IMR-90 (cell line): ENCODE results near the gene COMMD1. TPM values are rescaled to one million over a fixed set of nuclear protein-coding genes. Genes with fewer than 3 reads are reported as not detected.

ENCODE experiments used
- ATAC-seq: fragments of 200-7000 bp; cut with Tn5 transposase; 2 replicates; pipeline ENCODE4 v1.9.1; 2020; ENCODE audit warnings: low read depth, mild to moderate bottlenecking, moderate library complexity
- BruUV-seq: library from RNA; stranded (reverse); fragments of 400-500 nt; replicated peaks from 2 replicates; lab custom pipeline; 2021; lab: Mats Ljungman, UMichigan
- CTCF ChIA-PET: fragments of 300-600 bp; formaldehyde crosslinking; extraction: SDS; loops from one replicate; lab custom pipeline; 2021; ENCODE audit warnings: antibody characterized with exemption; lab: Yijun Ruan, JAX
- POLR2A ChIA-PET: fragments of 300-600 bp; sonication (Branson Sonifier 250); formaldehyde crosslinking; loops from one replicate; lab custom pipeline; 2022; ENCODE audit warnings: antibody characterized with exemption; ENCODE audit not compliant: unreplicated experiment; lab: Charles Lee
- DNase-seq: peaks from one replicate; pipeline ENCODE4 v3.0.0; 2013
- H2AFZ ChIP-seq: replicated peaks from 2 replicates; pipeline ENCODE3; 2013; ENCODE audit warnings: low read length, mild to moderate bottlenecking; ENCODE audit not compliant: poor library complexity
- H2AK5ac ChIP-seq: 2 replicates; pipeline ENCODE4 v1.6.1; 2013; ENCODE audit warnings: low read depth, low read length, inconsistent platforms
- H2AK9ac ChIP-seq: replicated peaks from 2 replicates; pipeline ENCODE3; 2013; ENCODE audit warnings: mild to moderate bottlenecking, low read depth, low read length, moderate library complexity; ENCODE audit not compliant: poor library complexity
- H2BK120ac ChIP-seq: 2 replicates; pipeline ENCODE4 v1.6.1; 2013; ENCODE audit warnings: low read depth, low read length, inconsistent platforms
- H2BK15ac ChIP-seq: 3 replicates; pipeline ENCODE4 v1.6.1; 2013; ENCODE audit warnings: low read depth, low read length, inconsistent platforms
- H2BK20ac ChIP-seq: 2 replicates; pipeline ENCODE4 v1.6.1; 2013; ENCODE audit warnings: low read depth, mild to moderate bottlenecking, inconsistent platforms, low read length, moderate library complexity
- H2BK5ac ChIP-seq: 2 replicates; pipeline ENCODE4 v1.6.1; 2013; ENCODE audit warnings: mild to moderate bottlenecking, low read depth, low read length, inconsistent platforms; ENCODE audit not compliant: poor library complexity, severe bottlenecking
- H3K14ac ChIP-seq: replicated peaks from 2 replicates; pipeline ENCODE4 v1.6.1; 2013; ENCODE audit warnings: low read depth, low read length, inconsistent platforms
- H3K18ac ChIP-seq: 2 replicates; pipeline ENCODE4 v1.6.1; 2013; ENCODE audit warnings: low read depth, low read length, control low read depth
- H3K23ac ChIP-seq: 2 replicates; pipeline ENCODE4 v1.6.1; 2013; ENCODE audit warnings: low read depth, low read length, inconsistent platforms
- H3K27ac ChIP-seq: 2 replicates; pipeline ENCODE4 v1.5.1; 2013; ENCODE audit warnings: mild to moderate bottlenecking, control low read depth, low read length; ENCODE audit not compliant: insufficient read depth
- H3K27me3 ChIP-seq: 2 replicates; pipeline ENCODE4 v1.6.1; 2013; ENCODE audit warnings: low read length; ENCODE audit not compliant: control insufficient read depth, insufficient read depth
- H3K36me3 ChIP-seq: 2 replicates; pipeline ENCODE4 v1.6.1; 2013; ENCODE audit warnings: low read length, mixed read lengths; ENCODE audit not compliant: control insufficient read depth, insufficient read depth
- H3K4ac ChIP-seq: 2 replicates; pipeline ENCODE4 v1.6.1; 2013; ENCODE audit warnings: low read depth, low read length, inconsistent platforms
- H3K4me1 ChIP-seq: 2 replicates; pipeline ENCODE4 v1.6.1; 2013; ENCODE audit warnings: low read length, mixed read lengths; ENCODE audit not compliant: control insufficient read depth, insufficient read depth
- H3K4me2 ChIP-seq: 2 replicates; pipeline ENCODE4 v1.6.1; 2013; ENCODE audit warnings: low read depth, mild to moderate bottlenecking, control low read depth, low read length, moderate library complexity
- H3K4me3 ChIP-seq: 2 replicates; pipeline ENCODE4 v1.5.1; 2013; ENCODE audit warnings: low read depth, mild to moderate bottlenecking, control low read depth, low read length, moderate library complexity; ENCODE audit not compliant: insufficient read depth
- H3K56ac ChIP-seq: 2 replicates; pipeline ENCODE4 v1.6.1; 2013; ENCODE audit warnings: low read length, inconsistent platforms; ENCODE audit not compliant: insufficient read depth; ENCODE audit errors: extremely low read depth
- H3K79me1 ChIP-seq, 2 experiments: 2 replicates each; pipeline ENCODE4 v1.6.1; 2013; ENCODE audit warnings: low read length in 2 of 2, inconsistent platforms in 1 of 2, low read depth in 1 of 2
- H3K9ac ChIP-seq: 2 replicates; pipeline ENCODE4 v1.6.1; 2013; ENCODE audit warnings: low read depth, low read length, control low read depth
- H3K9me1 ChIP-seq: 2 replicates; pipeline ENCODE4 v1.6.1; 2013; ENCODE audit warnings: low read length, inconsistent platforms; ENCODE audit not compliant: insufficient read depth
- H3K9me3 ChIP-seq: 2 replicates; pipeline ENCODE4 v1.6.1; 2013; ENCODE audit warnings: low read length; ENCODE audit not compliant: control insufficient read depth, insufficient read depth
- H4K20me1 ChIP-seq: 2 replicates; pipeline ENCODE4 v1.6.1; 2013; ENCODE audit warnings: low read length, inconsistent platforms; ENCODE audit not compliant: insufficient read depth
- H4K5ac ChIP-seq: 2 replicates; pipeline ENCODE4 v1.6.1; 2013; ENCODE audit warnings: mild to moderate bottlenecking, low read depth, low read length, control low read depth
- H4K8ac ChIP-seq, 2 experiments: 2 replicates each; pipeline ENCODE4 v1.6.1; 2013; ENCODE audit warnings: low read depth in 2 of 2, low read length in 2 of 2, control low read depth in 1 of 2, inconsistent platforms in 1 of 2
- H4K91ac ChIP-seq: 2 replicates; pipeline ENCODE4 v1.6.1; 2013; ENCODE audit warnings: low read depth, low read length, inconsistent platforms; ENCODE audit not compliant: insufficient read depth
- BHLHE40 ChIP-seq: fragments of 150-350 bp; IDR thresholded peaks from 2 replicates; pipeline ENCODE4 v1.6.1; 2016; ENCODE audit warnings: mild to moderate bottlenecking, low read depth, low read length
- CHD1 ChIP-seq: IDR thresholded peaks from 2 replicates; pipeline ENCODE4 v1.6.1; 2012; ENCODE audit warnings: low read depth, low read length, improper control_type of control experiment
- MAFK ChIP-seq: IDR thresholded peaks from 2 replicates; pipeline ENCODE4 v1.6.1; 2012; ENCODE audit warnings: low read depth, low read length, improper control_type of control experiment
- MAZ ChIP-seq: IDR thresholded peaks from 2 replicates; pipeline ENCODE4 v1.6.1; 2012; ENCODE audit warnings: low read depth, mild to moderate bottlenecking, low read length, improper control_type of control experiment, moderate library complexity, borderline replicate concordance
- MXI1 ChIP-seq: IDR thresholded peaks from 2 replicates; pipeline ENCODE4 v1.6.1; 2012; ENCODE audit warnings: low read depth, mild to moderate bottlenecking, low read length, moderate library complexity, borderline replicate concordance
- NFE2L2 ChIP-seq: fragments of 150-350 bp; IDR thresholded peaks from 2 replicates; pipeline ENCODE4 v1.6.1; 2016; ENCODE audit warnings: low read depth, mild to moderate bottlenecking, low read length
- RAD21 ChIP-seq: IDR thresholded peaks from 2 replicates; pipeline ENCODE4 v1.6.1; 2012; ENCODE audit warnings: low read length, improper control_type of control experiment
- RFX5 ChIP-seq: IDR thresholded peaks from 2 replicates; pipeline ENCODE4 v1.8.0; 2012; ENCODE audit warnings: low read depth, mild to moderate bottlenecking, low read length, moderate library complexity
- SMC3 ChIP-seq: fragments of 150-350 bp; IDR thresholded peaks from 2 replicates; pipeline ENCODE4 v1.6.1; 2016; ENCODE audit warnings: low read depth, mild to moderate bottlenecking, antibody characterized with exemption, low read length, moderate library complexity
- WGBS, 2 experiments: methylation state at CpG; one replicate each; pipeline versions ENCODE4 v1.1.5 to v1.1.7; 2013; ENCODE audit warnings: missing lambda C conversion rate in 2 of 2; ENCODE audit not compliant: insufficient read length in 1 of 2; ENCODE audit errors: extremely low coverage in 2 of 2; 5-methylcytosine and 5-hydroxymethylcytosine counted together
- dilution Hi-C: fragments of 300-500 bp; cut with HindIII; formaldehyde crosslinking; loops from one replicate; pipeline ENCODE4 v1.14.3; 2018; ENCODE audit warnings: low sequenced_read_pairs; ENCODE audit not compliant: unreplicated experiment
- in situ Hi-C: fragments of 300-500 bp; cut with MboI; formaldehyde crosslinking; loops from 3 replicates; pipeline ENCODE4 v1.14.3; 2019; ENCODE audit warnings: low sequenced_read_pairs, inconsistent platforms, mixed read lengths
- intact Hi-C: fragments of 100-400 bp; cut with micrococcal nuclease; formaldehyde crosslinking; loops from 2 replicates; pipeline ENCODE4 v1.10.0; 2022
- polyA plus RNA-seq, 3 experiments: library from polyadenylated mRNA; depleted of rRNA; stranded (reverse); fragments of >200 nt; gene quantifications; 2 replicates each; pipeline ENCODE4 v1.2.3, GENCODE V29; 2012; ENCODE audit warnings: low replicate concordance in 1 of 3
- total RNA-seq: library from RNA; depleted of rRNA; stranded (reverse); fragments of >200 nt; gene quantifications from 2 replicates; pipeline ENCODE4 v1.2.3, GENCODE V29; 2012
- TF ChIP-seq, protein P1 (sequence below): fragments of 150-350 bp; IDR thresholded peaks from 2 replicates; pipeline ENCODE4 v1.6.1; 2016; ENCODE audit warnings: low read depth, mild to moderate bottlenecking, low read length, moderate library complexity, borderline replicate concordance

The COMMD1 gene
- total and polyA plus RNA-seq, 2 of the 4 experiments (the other 2 are of a cell fraction) = 42.8 to 60.4 TPM

DNA sequence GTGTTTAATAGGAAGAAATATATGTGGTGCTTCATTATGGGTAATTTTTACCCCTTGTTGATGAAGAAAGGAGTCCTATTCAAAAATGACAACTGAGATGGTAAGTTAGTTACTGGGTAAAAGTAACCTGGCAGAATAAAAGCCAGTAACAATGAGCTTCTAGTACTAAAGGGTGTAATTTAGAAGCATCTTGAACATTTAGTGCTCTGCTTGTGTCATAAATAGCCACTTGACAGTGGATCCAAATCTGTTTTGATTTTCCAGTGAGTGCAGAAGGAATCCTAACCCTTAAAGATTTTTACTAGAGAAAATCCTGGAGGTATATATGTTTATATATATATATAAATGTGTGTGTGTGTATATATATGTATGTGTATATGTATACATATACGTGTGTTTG is 15.1 kb downstream of the COMMD1 start:
- POLR2A ChIA-PET = no interaction called here
- intact Hi-C loops = no loop called here
- Histone ChIP-seq H2AK9ac (no peak overlapping the region), H2BK20ac (no peak overlapping the region), H4K20me1 (no peaks in the 10 kb centered on the region), H2BK15ac (no peak overlapping the region), H3K27ac (no peak overlapping the region), H3K56ac (no peak overlapping the region), H3K79me1 (peaks cover 0 to under 1% of the 10 kb centered on the region in 2 experiments; a peak in 1 of 4 replicates), H4K5ac (no peak overlapping the region), H2AFZ (no peak overlapping the region), H3K18ac (no peak overlapping the region), H3K27me3 (no peaks in the 10 kb centered on the region), H4K8ac (no peak overlapping the region), H3K36me3 (peaks cover 2% of the 10 kb centered on the region; the same call in 1 of the 2 replicates), H3K4ac (no peak overlapping the region), H3K23ac (no peak overlapping the region), H4K91ac (no peak overlapping the region), H3K9me1 (no peaks in the 10 kb centered on the region), H2BK120ac (no peak overlapping the region), H3K9me3 (no peaks in the 10 kb centered on the region), H3K4me2 (no peak overlapping the region), H3K4me1 (no peaks in the 10 kb centered on the region), H2AK5ac (no peak overlapping the region), H3K9ac (no peak overlapping the region), H3K14ac (no peak overlapping the region), H2BK5ac (no peak overlapping the region), H3K4me3 (no peak overlapping the region)
- BruUV-seq = no TSS peak
- no CpG with 5 or more reads among the region's 1 CpG for WGBS, 2 experiments
- dilution Hi-C loops = no loop called here
- in situ Hi-C loops = no loop called here
- DNase-seq (no peak), ATAC-seq (no peak)
- no peak for TF ChIP-seq SMC3
- TF ChIP-seq CHD1 = no peak
- TF ChIP-seq MAZ = no peak
- no peak for TF ChIP-seq MAFK
- TF ChIP-seq NFE2L2 = no peak
- TF ChIP-seq, protein P1, sequence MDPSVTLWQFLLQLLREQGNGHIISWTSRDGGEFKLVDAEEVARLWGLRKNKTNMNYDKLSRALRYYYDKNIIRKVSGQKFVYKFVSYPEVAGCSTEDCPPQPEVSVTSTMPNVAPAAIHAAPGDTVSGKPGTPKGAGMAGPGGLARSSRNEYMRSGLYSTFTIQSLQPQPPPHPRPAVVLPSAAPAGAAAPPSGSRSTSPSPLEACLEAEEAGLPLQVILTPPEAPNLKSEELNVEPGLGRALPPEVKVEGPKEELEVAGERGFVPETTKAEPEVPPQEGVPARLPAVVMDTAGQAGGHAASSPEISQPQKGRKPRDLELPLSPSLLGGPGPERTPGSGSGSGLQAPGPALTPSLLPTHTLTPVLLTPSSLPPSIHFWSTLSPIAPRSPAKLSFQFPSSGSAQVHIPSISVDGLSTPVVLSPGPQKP = no peak
- no peak for TF ChIP-seq BHLHE40
- TF ChIP-seq MXI1 = no peak
- TF ChIP-seq RAD21 = no peak
- TF ChIP-seq RFX5 = no peak
- CTCF ChIA-PET = interaction anchor here (0.6 kb wide), 1 partner anchor 462 kb away, joined by 3 read pairs; no protein-coding TSS in a partner anchor
